Tibial nerve (tissue), 3 donors: Measurements from ENCODE around the gene ADAM21.

Source experiments
- POLR2A ChIP-seq, 2 donors: fragments of 450-650 bp; IDR thresholded peaks; one replicate each; pipeline ENCODE4 v1.6.1; 2017; ENCODE audit warnings: antibody characterized with exemption in 2 of 2, mild to moderate bottlenecking in 2 of 2, moderate library complexity in 2 of 2
- TF ChIP-seq, protein P1 (sequence below), 5 experiments: fragments of 200-600 bp in 3 of 5; fragments of 450-650 bp in 2 of 5; sonication (generic) in 3 of 5; IDR thresholded peaks; one replicate each; pipeline ENCODE4 v1.5.1; 2016 to 2019; ENCODE audit warnings: antibody characterized with exemption in 5 of 5, mild to moderate bottlenecking in 3 of 5, moderate library complexity in 2 of 5

- TF ChIP-seq POLR2A (IDR thresholded peaks at IDR 0.05), result no peak
- TF ChIP-seq, protein P1, sequence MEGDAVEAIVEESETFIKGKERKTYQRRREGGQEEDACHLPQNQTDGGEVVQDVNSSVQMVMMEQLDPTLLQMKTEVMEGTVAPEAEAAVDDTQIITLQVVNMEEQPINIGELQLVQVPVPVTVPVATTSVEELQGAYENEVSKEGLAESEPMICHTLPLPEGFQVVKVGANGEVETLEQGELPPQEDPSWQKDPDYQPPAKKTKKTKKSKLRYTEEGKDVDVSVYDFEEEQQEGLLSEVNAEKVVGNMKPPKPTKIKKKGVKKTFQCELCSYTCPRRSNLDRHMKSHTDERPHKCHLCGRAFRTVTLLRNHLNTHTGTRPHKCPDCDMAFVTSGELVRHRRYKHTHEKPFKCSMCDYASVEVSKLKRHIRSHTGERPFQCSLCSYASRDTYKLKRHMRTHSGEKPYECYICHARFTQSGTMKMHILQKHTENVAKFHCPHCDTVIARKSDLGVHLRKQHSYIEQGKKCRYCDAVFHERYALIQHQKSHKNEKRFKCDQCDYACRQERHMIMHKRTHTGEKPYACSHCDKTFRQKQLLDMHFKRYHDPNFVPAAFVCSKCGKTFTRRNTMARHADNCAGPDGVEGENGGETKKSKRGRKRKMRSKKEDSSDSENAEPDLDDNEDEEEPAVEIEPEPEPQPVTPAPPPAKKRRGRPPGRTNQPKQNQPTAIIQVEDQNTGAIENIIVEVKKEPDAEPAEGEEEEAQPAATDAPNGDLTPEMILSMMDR (IDR thresholded peaks at IDR 0.05), result no peak
These were observed 46.2 kb downstream of the ADAM21 start for GRCh38 chr14:70498191-70498590.
